ENCODE data around the gene FAT3. TPM values are rescaled to one million over a fixed set of nuclear protein-coding genes. Genes with fewer than 3 reads are reported as not detected.

Gene FAT3
- polyA plus RNA-seq, 1 experiment, result 0.11 TPM

DNA sequence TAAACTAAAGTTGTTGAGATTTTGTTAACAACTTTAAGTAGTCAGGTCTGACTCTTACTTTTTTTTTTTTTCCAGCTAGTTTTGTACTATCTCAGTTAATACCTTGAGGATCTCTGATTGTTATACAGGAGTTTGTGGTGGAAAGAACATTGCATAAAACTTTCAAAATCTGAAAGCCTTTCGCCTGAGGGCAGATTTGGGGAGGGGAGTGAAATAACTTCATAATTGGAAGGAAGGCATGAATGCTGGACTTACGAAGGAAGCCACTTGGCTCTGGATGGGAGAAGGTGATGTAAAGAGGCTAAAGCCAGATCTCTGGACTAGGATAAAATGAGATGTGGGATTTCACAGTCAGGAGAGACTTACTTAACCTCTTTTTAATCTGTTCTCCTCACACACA lies 18.2 kb upstream of the FAT3 start:
- Histone ChIP-seq H3K27me3 (ENCODE audit: control insufficient read depth, insufficient read depth, low read length) (no peaks in the 10 kb centered on the region), H3K4me3 (ENCODE audit: low read depth, low read length) (no peak overlapping the region), H3K27ac (ENCODE audit: low read depth, low read length) (no peak overlapping the region), H3K9me3 (ENCODE audit: control insufficient read depth, insufficient read depth, low read length) (no peaks in the 10 kb centered on the region)
- POLR2A ChIA-PET, result no interaction called here
- DNase-seq (ENCODE audit: low read depth, low spot score), result no peak
- TF ChIP-seq, protein P1, sequence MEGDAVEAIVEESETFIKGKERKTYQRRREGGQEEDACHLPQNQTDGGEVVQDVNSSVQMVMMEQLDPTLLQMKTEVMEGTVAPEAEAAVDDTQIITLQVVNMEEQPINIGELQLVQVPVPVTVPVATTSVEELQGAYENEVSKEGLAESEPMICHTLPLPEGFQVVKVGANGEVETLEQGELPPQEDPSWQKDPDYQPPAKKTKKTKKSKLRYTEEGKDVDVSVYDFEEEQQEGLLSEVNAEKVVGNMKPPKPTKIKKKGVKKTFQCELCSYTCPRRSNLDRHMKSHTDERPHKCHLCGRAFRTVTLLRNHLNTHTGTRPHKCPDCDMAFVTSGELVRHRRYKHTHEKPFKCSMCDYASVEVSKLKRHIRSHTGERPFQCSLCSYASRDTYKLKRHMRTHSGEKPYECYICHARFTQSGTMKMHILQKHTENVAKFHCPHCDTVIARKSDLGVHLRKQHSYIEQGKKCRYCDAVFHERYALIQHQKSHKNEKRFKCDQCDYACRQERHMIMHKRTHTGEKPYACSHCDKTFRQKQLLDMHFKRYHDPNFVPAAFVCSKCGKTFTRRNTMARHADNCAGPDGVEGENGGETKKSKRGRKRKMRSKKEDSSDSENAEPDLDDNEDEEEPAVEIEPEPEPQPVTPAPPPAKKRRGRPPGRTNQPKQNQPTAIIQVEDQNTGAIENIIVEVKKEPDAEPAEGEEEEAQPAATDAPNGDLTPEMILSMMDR (IDR thresholded peaks at IDR 0.05; ENCODE audit: low read depth, low read length), result no peak
- CTCF ChIA-PET, result interaction anchor here (0.6 to 0.7 kb wide), 3 partner anchors 17 to 344 kb away, joined by 4 to 5 read pairs (median 5); no protein-coding TSS in a partner anchor

DNA sequence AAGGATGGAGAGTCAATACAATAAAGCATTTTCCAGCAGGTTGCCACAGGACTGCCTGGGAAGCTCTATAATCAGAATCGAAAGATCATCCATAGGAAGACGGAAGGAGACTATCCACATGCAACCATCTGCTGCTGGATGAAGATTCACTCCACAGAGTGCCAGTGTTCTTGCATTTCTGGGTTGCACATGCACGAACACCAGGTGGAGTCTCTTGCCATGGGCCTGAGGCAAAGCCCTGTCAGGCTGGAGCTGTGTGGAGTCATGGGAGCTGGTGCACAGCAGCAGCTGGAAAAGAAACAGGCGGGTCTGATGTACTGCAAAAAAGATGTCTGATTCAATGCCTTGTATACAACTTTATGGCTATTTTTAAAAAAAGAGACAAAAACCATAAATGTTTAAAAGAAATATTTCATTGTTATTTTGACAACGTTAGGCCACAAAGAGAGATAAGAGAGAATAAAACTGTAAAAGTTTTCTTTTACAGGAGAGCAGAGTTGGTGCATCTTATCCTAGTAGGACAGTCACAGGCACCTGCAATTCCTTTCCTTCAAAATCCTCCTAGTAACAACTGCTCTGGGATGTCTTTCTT lies 12.9 kb upstream of the FAT3 start:
- CTCF ChIA-PET, result interaction anchor here (0.5 to 1.2 kb wide), 10 partner anchors 114 to 1018 kb away, joined by 3 to 7 read pairs (median 3); no protein-coding TSS in a partner anchor
- no peak overlapping the region for H3K27ac ChIP-seq (ENCODE audit: low read depth, low read length)
- no peaks in the 10 kb centered on the region for H3K9me3 ChIP-seq (ENCODE audit: control insufficient read depth, insufficient read depth, low read length)
- TF ChIP-seq, protein P1 (IDR thresholded peaks at IDR 0.05; ENCODE audit: low read depth, low read length), result peak; percentile 62
- POLR2A ChIA-PET, result no interaction called here
- H3K27me3 ChIP-seq (ENCODE audit: control insufficient read depth, insufficient read depth, low read length), result peaks cover 8% of the 10 kb centered on the region
- H3K4me3 ChIP-seq (ENCODE audit: low read depth, low read length), result no peak overlapping the region
- DNase-seq (ENCODE audit: low read depth, low spot score), result peak; percentile 7

DNA sequence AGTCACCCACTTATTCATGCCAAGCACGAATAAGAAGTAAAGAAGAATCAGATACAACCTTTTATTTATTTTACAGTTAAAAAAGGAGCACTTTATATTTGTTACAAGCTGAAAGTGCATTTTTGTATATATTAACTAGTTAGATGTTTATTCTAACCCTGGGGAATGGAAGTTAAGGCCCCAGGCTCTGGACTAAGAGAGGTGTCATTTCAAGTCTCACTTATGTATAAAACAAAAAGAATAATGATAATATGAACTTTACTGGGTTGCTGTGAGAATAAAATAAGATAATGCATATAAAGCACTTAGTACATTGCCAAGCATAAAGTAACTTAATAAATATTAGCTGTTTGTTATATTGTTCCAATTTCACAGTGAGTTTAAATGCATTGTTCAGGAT lies 12.1 kb upstream of the FAT3 start:
- DNase-seq (ENCODE audit: low read depth, low spot score), result no peak
- ChIA-PET CTCF (no interaction called here), POLR2A (no interaction called here)
- H3K27ac ChIP-seq (ENCODE audit: low read depth, low read length), result no peak overlapping the region
- H3K27me3 ChIP-seq (ENCODE audit: control insufficient read depth, insufficient read depth, low read length), result peaks cover 8% of the 10 kb centered on the region
- H3K4me3 ChIP-seq (ENCODE audit: low read depth, low read length), result no peak overlapping the region
- no peaks in the 10 kb centered on the region for H3K9me3 ChIP-seq (ENCODE audit: control insufficient read depth, insufficient read depth, low read length)
- TF ChIP-seq, protein P1 (IDR thresholded peaks at IDR 0.05; ENCODE audit: low read depth, low read length), result no peak

DNA sequence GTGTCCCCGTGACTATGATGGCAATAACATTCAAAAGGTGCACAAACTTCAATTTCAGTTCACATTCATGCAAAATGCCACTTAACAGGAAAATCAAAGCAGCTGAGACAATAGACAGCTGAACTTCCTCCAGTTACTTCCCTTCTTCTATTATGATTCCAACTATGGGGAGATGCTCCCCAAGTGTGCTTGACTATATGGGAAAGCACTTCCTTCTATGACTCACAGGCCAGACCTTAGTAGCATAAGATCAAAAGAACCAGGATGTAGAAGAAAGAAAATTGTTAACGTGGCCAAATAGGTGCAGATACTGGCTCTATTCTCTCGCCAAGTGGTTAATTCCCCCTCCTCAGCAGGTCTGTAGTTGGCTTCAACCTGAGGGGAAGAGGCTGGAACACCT lies 7.8 kb upstream of the FAT3 start:
- CTCF ChIA-PET, result no interaction called here
- TF ChIP-seq, protein P1 (IDR thresholded peaks at IDR 0.05; ENCODE audit: low read depth, low read length), result no peak
- Histone ChIP-seq H3K27me3 (ENCODE audit: control insufficient read depth, insufficient read depth, low read length) (peaks cover 8% of the 10 kb centered on the region), H3K4me3 (ENCODE audit: low read depth, low read length) (no peak overlapping the region), H3K9me3 (ENCODE audit: control insufficient read depth, insufficient read depth, low read length) (no peaks in the 10 kb centered on the region), H3K27ac (ENCODE audit: low read depth, low read length) (no peak overlapping the region)
- POLR2A ChIA-PET, result no interaction called here
- DNase-seq (ENCODE audit: low read depth, low spot score), result no peak

DNA sequence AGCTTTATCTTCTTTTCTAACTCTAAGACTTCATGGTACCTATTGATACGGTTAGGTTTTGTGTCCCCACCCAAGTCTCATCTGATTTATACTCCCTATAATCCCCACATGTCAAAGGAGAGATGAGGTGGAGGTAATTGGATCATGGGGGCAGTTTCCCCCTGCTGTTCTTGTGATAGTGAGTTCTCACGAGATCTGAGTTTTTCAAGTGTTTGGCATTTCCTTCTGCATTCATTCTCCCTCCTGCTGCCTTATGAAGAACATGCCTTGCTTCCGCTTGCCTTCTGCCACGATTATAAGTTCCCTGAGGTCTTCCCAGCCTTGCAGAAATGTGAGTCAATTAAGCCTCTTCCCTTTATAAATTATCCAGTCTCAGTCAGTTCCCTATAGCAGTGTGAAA lies 5.1 kb upstream of the FAT3 start:
- TF ChIP-seq, protein P1 (IDR thresholded peaks at IDR 0.05; ENCODE audit: low read depth, low read length), result no peak
- no peak for DNase-seq (ENCODE audit: low read depth, low spot score)
- Histone ChIP-seq H3K27me3 (ENCODE audit: control insufficient read depth, insufficient read depth, low read length) (peaks cover 15% of the 10 kb centered on the region), H3K9me3 (ENCODE audit: control insufficient read depth, insufficient read depth, low read length) (no peaks in the 10 kb centered on the region), H3K4me3 (ENCODE audit: low read depth, low read length) (no peak overlapping the region), H3K27ac (ENCODE audit: low read depth, low read length) (no peak overlapping the region)
- CTCF ChIA-PET, result no interaction called here
- POLR2A ChIA-PET, result no interaction called here
